Panc1 (cell line): Measurements from ENCODE around the gene RTN4IP1.

Source experiments
- POLR2AphosphoS5 ChIP-seq: IDR thresholded peaks from 2 replicates; pipeline ENCODE4 v1.6.1; 2012; ENCODE audit warnings: mild to moderate bottlenecking, low read depth, low read length, moderate library complexity
- TF ChIP-seq, protein P1 (sequence below): fragments of 450-650 bp; IDR thresholded peaks from 2 replicates; pipeline ENCODE4 v1.5.1; 2017; ENCODE audit warnings: mild to moderate bottlenecking

DNA sequence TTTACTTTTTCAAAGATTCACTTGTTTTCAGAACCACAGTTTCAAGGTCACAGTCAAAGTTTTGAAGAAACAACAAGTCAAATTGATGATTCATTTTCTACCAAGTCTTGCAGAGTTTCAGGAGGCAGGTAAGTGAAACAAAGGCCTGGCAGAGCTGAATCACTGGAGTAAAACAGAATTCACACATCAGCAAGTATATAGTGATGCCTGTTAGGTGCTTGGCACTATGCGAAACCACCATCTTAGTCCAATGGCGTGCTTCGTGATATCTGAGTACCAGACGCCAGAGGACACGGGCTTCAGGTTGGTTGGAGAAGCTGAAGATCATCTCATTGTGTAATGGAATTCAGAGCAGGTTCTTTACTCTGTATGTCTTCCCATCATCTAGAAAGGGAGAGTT lies 75.9 kb downstream of the RTN4IP1 start:
- TF ChIP-seq, protein P1, sequence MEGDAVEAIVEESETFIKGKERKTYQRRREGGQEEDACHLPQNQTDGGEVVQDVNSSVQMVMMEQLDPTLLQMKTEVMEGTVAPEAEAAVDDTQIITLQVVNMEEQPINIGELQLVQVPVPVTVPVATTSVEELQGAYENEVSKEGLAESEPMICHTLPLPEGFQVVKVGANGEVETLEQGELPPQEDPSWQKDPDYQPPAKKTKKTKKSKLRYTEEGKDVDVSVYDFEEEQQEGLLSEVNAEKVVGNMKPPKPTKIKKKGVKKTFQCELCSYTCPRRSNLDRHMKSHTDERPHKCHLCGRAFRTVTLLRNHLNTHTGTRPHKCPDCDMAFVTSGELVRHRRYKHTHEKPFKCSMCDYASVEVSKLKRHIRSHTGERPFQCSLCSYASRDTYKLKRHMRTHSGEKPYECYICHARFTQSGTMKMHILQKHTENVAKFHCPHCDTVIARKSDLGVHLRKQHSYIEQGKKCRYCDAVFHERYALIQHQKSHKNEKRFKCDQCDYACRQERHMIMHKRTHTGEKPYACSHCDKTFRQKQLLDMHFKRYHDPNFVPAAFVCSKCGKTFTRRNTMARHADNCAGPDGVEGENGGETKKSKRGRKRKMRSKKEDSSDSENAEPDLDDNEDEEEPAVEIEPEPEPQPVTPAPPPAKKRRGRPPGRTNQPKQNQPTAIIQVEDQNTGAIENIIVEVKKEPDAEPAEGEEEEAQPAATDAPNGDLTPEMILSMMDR = no peak
- no peak for TF ChIP-seq POLR2AphosphoS5
